HUES6 (cell line): Measurements from ENCODE around the gene DAG1.

Source experiments
- H3K27ac ChIP-seq: 2 replicates; pipeline ENCODE4 v1.7.0; 2013; ENCODE audit warnings: low read depth, mild to moderate bottlenecking, low read length, inconsistent platforms
- H3K27me3 ChIP-seq: 2 replicates; pipeline ENCODE4 v1.6.1; 2013; ENCODE audit warnings: low read length; ENCODE audit not compliant: control insufficient read depth, insufficient read depth
- H3K36me3 ChIP-seq: 2 replicates; pipeline ENCODE4 v1.6.1; 2013; ENCODE audit warnings: low read length; ENCODE audit not compliant: control insufficient read depth, insufficient read depth
- H3K4me1 ChIP-seq: 2 replicates; pipeline ENCODE4 v1.6.1; 2013; ENCODE audit warnings: low read length; ENCODE audit not compliant: control insufficient read depth, insufficient read depth
- H3K4me3 ChIP-seq: 2 replicates; pipeline ENCODE4 v1.5.1; 2013; ENCODE audit warnings: low read depth, low read length
- H3K9ac ChIP-seq: one replicate; pipeline ENCODE4 v1.6.1; 2013; ENCODE audit warnings: mild to moderate bottlenecking, low read length
- H3K9me3 ChIP-seq: 2 replicates; pipeline ENCODE4 v1.6.1; 2013; ENCODE audit warnings: low read depth, low read length; ENCODE audit not compliant: control insufficient read depth, insufficient read depth

DAG1 gene

GRCh38 chr3:49554633-49555265 is 84.7 kb downstream of the DAG1 start:
- no peaks in the 10 kb centered on the region for H3K9me3 ChIP-seq
- peaks cover 25% of the 10 kb centered on the region for H3K27me3 ChIP-seq
- no peak overlapping the region for H3K27ac ChIP-seq
- peak overlapping the region; percentile 65 for H3K4me3 ChIP-seq
- peaks cover 8% of the 10 kb centered on the region; the same call in 1 of the 2 replicates for H3K4me1 ChIP-seq
- H3K36me3 ChIP-seq, result no peaks in the 10 kb centered on the region
- H3K9ac ChIP-seq, result no peak overlapping the region

- Histone ChIP-seq H3K9ac (no peak overlapping the region), H3K36me3 (no peaks in the 10 kb centered on the region), H3K9me3 (no peaks in the 10 kb centered on the region), H3K27ac (no peak overlapping the region), H3K4me3 (no peak overlapping the region), H3K27me3 (peaks cover 25% of the 10 kb centered on the region), H3K4me1 (peaks cover 8% of the 10 kb centered on the region; the same call in 1 of the 2 replicates)
Observed at GRCh38 chr3:49556500-49557275, 86.6 kb downstream of the DAG1 start.

- no peaks in the 10 kb centered on the region; the same call in 1 of the 2 replicates for H3K27me3 ChIP-seq
- no peaks in the 10 kb centered on the region for H3K9me3 ChIP-seq
- no peaks in the 10 kb centered on the region for H3K4me1 ChIP-seq
- no peak overlapping the region for H3K4me3 ChIP-seq
- no peak overlapping the region for H3K9ac ChIP-seq
- no peaks in the 10 kb centered on the region for H3K36me3 ChIP-seq
- no peak overlapping the region for H3K27ac ChIP-seq
Observed at GRCh38 chr3:49563040-49563578, 93.0 kb downstream of the DAG1 start.

GRCh38 chr3:49563766-49564165 is 93.7 kb downstream of the DAG1 start:
- Histone ChIP-seq H3K4me3 (no peak overlapping the region), H3K9ac (no peak overlapping the region), H3K36me3 (no peaks in the 10 kb centered on the region), H3K27me3 (no peaks in the 10 kb centered on the region; the same call in 1 of the 2 replicates), H3K27ac (no peak overlapping the region), H3K9me3 (no peaks in the 10 kb centered on the region), H3K4me1 (no peaks in the 10 kb centered on the region)

- H3K4me3 ChIP-seq, result no peak overlapping the region
- H3K9ac ChIP-seq, result no peak overlapping the region
- H3K27ac ChIP-seq, result no peak overlapping the region
- no peaks in the 10 kb centered on the region for H3K36me3 ChIP-seq
- H3K27me3 ChIP-seq, result no peaks in the 10 kb centered on the region
- H3K4me1 ChIP-seq, result peaks cover 12% of the 10 kb centered on the region
- H3K9me3 ChIP-seq, result no peaks in the 10 kb centered on the region
Observed at GRCh38 chr3:49566312-49566711, 96.2 kb downstream of the DAG1 start.

- no peak overlapping the region for H3K27ac ChIP-seq
- no peaks in the 10 kb centered on the region for H3K36me3 ChIP-seq
Observed at GRCh38 chr3:49567406-49567805, 97.3 kb downstream of the DAG1 start.

GRCh38 chr3:49568965-49569364 is 98.9 kb downstream of the DAG1 start:
- Histone ChIP-seq H3K27me3 (no peaks in the 10 kb centered on the region), H3K9ac (no peak overlapping the region), H3K4me3 (no peak overlapping the region), H3K9me3 (no peaks in the 10 kb centered on the region), H3K36me3 (no peaks in the 10 kb centered on the region), H3K4me1 (peaks cover 12% of the 10 kb centered on the region), H3K27ac (no peak overlapping the region)

More at GRCh38 chr3:49567406-49567805, 97.3 kb downstream of the DAG1 start:
- H3K9me3 ChIP-seq, result no peaks in the 10 kb centered on the region
- no peak overlapping the region for H3K9ac ChIP-seq
- H3K4me3 ChIP-seq, result no peak overlapping the region
- peaks cover 12% of the 10 kb centered on the region for H3K4me1 ChIP-seq
- H3K27me3 ChIP-seq, result no peaks in the 10 kb centered on the region

- Histone ChIP-seq H3K36me3 (no peaks in the 10 kb centered on the region), H3K4me1 (peaks cover 12% of the 10 kb centered on the region), H3K27ac (no peak overlapping the region), H3K27me3 (no peaks in the 10 kb centered on the region), H3K9ac (no peak overlapping the region), H3K9me3 (no peaks in the 10 kb centered on the region), H3K4me3 (no peak overlapping the region)
Observed at GRCh38 chr3:49570028-49570654, 100.1 kb downstream of the DAG1 start.

GRCh38 chr3:49582177-49582576 is 112.1 kb downstream of the DAG1 start:
- no peak overlapping the region for H3K9ac ChIP-seq
- no peaks in the 10 kb centered on the region for H3K4me1 ChIP-seq
- H3K9me3 ChIP-seq, result no peaks in the 10 kb centered on the region
- H3K4me3 ChIP-seq, result no peak overlapping the region
- no peaks in the 10 kb centered on the region for H3K36me3 ChIP-seq
- no peaks in the 10 kb centered on the region for H3K27me3 ChIP-seq
- no peak overlapping the region for H3K27ac ChIP-seq
